ENCODE results near the gene MBTPS1.

MBTPS1 gene

DNA sequence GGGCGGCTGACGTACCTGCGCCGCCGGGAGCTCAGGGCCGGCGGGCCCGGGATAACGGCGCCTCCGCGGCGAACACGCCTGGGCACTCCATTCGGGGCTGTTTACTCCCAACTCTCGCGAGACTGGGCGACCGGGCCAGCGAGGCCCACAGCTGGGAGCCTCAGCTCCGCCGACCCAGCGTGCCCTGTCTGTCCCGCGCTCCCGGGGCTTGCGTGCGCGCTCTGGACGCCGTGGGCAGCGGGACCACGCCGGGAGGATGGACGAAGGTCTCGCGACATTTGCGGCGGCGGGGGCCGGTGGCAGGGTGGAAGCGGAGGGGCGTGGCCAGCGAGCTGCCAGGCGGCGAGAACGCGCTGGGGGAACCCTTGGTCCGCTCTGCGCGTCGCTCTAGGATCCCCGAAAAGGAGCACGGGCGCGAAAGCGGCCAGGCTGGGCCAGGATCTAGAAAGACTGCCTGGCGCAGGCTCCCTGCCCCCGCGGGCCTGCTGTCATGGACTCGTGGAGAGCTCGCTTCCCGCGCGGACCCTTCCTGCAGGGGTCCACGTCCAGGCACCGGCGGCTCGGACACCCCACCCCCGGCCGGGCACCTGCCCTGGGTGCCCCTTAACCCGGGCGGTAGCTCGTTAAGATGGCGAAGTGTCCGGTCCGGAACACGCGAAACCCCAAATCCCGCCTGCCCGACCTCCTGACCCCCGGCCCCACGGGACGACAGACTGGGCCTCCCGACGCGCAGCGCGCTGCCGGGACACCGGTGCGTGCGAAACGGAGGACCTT, at the start of gene MBTPS1:
Gene MBTPS1, minus strand, starts transcription at position 223 of the 774 bp plus-strand sequence. CDS start 15,159 bp downstream, outside the sequence.
- peak within 1 kb of the TSS; percentile 88 for H3K4me3 ChIP-seq (ENCODE audit: low read depth, low read length)
- TF ChIP-seq, protein P1, sequence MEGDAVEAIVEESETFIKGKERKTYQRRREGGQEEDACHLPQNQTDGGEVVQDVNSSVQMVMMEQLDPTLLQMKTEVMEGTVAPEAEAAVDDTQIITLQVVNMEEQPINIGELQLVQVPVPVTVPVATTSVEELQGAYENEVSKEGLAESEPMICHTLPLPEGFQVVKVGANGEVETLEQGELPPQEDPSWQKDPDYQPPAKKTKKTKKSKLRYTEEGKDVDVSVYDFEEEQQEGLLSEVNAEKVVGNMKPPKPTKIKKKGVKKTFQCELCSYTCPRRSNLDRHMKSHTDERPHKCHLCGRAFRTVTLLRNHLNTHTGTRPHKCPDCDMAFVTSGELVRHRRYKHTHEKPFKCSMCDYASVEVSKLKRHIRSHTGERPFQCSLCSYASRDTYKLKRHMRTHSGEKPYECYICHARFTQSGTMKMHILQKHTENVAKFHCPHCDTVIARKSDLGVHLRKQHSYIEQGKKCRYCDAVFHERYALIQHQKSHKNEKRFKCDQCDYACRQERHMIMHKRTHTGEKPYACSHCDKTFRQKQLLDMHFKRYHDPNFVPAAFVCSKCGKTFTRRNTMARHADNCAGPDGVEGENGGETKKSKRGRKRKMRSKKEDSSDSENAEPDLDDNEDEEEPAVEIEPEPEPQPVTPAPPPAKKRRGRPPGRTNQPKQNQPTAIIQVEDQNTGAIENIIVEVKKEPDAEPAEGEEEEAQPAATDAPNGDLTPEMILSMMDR (IDR thresholded peaks at IDR 0.05; ENCODE audit: borderline replicate concordance, insufficient read depth, low read depth, low read length), result no peak

DNA sequence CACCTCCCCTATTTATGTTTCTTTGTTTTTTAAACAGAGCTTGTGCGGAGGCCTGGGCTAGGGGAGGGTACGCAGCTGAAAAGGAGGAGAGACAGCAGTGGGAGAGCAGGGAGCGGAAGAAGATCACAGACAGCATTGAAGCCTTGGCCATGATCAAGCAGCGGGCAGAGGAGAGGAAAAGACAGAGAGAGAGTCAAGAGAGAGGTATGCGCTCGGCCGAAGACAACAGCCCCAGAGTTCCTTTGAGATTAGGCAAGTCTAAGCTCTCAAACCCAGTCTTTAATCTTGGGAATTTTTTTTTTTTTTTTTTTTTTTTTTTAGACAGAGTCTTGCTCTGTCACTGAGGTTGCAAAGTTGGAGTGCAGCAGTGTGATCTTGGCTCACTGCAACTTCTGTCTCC, 49.0 kb upstream of the MBTPS1 start:
- TF ChIP-seq, protein P1 (IDR thresholded peaks at IDR 0.05; ENCODE audit: borderline replicate concordance, insufficient read depth, low read depth, low read length), result no peak
- no peak overlapping the region for H3K4me3 ChIP-seq (ENCODE audit: low read depth, low read length)

DNA sequence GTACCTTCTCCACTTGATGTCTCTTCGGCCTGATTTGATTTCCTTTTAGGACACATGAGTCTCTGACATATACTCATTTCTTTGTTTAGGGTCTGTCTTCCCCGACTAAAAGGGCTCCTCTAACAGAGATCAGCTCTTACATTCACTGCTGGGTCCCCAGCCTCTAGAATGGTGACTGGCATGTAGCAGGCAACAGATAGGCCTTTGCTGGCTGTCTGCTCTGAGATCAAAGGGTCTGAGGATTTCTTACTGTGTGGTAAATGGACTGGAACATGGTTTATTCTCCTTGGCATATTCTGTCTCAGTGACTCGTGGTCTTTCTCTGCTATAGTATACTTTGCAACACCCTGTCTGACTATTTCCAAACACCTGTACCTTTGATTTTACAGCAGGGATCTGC, 45.1 kb upstream of the MBTPS1 start:
- H3K4me3 ChIP-seq (ENCODE audit: low read depth, low read length), result no peak overlapping the region
- TF ChIP-seq, protein P1 (IDR thresholded peaks at IDR 0.05; ENCODE audit: borderline replicate concordance, insufficient read depth, low read depth, low read length), result no peak

DNA sequence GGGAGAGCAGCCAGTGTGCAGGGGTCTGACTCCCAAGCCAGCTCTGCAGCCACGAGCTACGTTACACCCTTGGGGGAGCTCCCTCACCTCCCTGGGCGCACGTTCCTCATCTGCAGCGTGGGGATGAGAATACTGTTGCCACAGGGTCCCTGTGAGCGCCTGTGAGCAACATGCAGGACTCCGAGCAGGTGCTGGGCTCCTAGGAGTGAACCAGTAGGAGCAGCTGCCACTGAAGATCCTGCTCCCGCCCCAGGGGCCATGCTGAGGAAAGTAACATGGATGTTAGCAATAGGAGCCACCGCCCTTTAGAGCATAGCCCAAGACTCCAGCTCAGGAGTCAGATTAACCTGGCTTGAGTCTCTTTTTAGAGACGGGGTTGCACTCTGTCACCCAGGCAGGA, 44.3 kb upstream of the MBTPS1 start:
- TF ChIP-seq, protein P1 (IDR thresholded peaks at IDR 0.05; ENCODE audit: borderline replicate concordance, insufficient read depth, low read depth, low read length), result no peak
- H3K4me3 ChIP-seq (ENCODE audit: low read depth, low read length), result no peak overlapping the region

DNA sequence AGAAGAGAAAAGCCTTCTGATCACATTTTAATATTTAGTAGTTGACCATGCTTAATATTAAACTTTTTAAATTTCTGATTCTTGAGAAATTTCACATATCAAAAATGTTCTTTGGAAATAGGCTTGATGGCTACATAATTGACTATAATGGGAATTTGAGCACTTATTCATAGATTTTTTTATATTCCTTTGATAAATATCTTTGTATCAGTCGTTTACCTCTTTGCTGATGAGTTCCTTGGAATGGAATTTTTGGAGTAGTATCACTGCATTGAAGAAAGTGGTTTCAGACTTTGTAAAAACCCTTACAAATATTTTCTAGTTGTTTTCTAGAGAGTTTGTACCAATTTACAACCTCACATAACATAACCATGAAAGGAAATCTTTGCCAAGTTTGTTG, 43.1 kb upstream of the MBTPS1 start:
- TF ChIP-seq, protein P1 (IDR thresholded peaks at IDR 0.05; ENCODE audit: borderline replicate concordance, insufficient read depth, low read depth, low read length), result no peak

DNA sequence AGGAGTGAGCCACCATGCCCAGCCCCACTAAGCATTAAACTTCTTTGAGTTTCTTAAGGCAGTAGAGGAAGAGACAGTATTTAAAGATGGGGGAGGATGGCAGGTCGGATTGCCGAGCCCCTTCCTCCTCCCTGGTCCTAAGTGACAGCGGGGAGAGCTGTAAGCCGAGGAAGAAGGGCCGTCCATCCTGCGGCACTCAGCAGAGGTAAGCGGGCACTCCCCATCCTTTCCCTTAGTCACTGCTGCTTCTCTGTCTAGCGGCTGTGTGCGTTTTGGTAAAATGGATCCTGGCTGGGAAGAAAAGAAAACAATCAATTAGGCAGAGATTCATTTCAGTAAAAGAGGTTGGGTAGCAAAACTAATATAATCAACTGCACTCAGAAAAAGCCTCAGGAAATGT, 42.3 kb upstream of the MBTPS1 start:
- no peak overlapping the region for H3K4me3 ChIP-seq (ENCODE audit: low read depth, low read length)
- TF ChIP-seq, protein P1 (IDR thresholded peaks at IDR 0.05; ENCODE audit: borderline replicate concordance, insufficient read depth, low read depth, low read length), result no peak

More for the DNA sequence above, 43.1 kb upstream of the MBTPS1 start:
- no peak overlapping the region for H3K4me3 ChIP-seq (ENCODE audit: low read depth, low read length)

DNA sequence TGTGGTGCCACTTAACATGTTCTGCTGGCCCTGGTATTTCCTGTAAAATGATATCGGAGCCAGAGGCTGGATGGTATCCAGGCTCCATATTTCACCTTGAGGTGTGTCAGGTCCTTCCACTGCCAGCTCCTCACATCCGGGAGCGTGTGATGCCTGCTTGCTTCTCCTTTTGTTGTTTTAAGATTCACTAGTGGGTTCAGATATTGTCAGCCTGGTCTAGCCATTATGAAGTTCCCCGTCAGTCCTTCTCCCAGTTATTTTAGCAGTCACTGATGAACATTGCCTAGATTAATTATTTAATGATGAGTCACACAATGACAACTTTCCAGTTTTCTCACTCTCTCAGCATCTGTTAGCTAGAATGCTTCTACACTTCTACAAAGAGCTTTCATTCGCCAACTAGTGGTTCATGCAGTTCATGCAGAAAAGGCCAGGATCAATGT, 39.6 kb upstream of the MBTPS1 start:
- TF ChIP-seq, protein P1 (IDR thresholded peaks at IDR 0.05; ENCODE audit: borderline replicate concordance, insufficient read depth, low read depth, low read length), result no peak
- H3K4me3 ChIP-seq (ENCODE audit: low read depth, low read length), result no peak overlapping the region

Data from GM12875 (cell line).